HG03045 (cell line): ENCODE measurements around the gene DCHS2.
A peak's percentile ranks its signal among the peaks of the same experiment; 100 is the strongest.

Experiments
- ATAC-seq: cut with Tn5 transposase; IDR thresholded peaks from one replicate; pipeline ENCODE4 v1.9.1; 2021; ENCODE audit warnings: mild to moderate bottlenecking, moderate library complexity; ENCODE audit not compliant: unreplicated experiment

DCHS2 gene

GRCh38 chr4:154489558-154490233 is 1.9 kb downstream of the DCHS2 start:
- ATAC-seq, result no peak

GRCh38 chr4:154487145-154487544 is 4.5 kb downstream of the DCHS2 start:
- ATAC-seq, result no peak

GRCh38 chr4:154485127-154485773 is 6.3 kb downstream of the DCHS2 start:
- ATAC-seq, result peak; percentile 92

GRCh38 chr4:154478547-154478946 is 13.1 kb downstream of the DCHS2 start:
- ATAC-seq, result peak; percentile 26

- ATAC-seq, result peak; percentile 73
Measured at GRCh38 chr4:154478128-154478527, 13.5 kb downstream of the DCHS2 start.

- no peak for ATAC-seq
Measured at GRCh38 chr4:154476232-154476631, 15.4 kb downstream of the DCHS2 start.

- ATAC-seq, result no peak
Measured at GRCh38 chr4:154475820-154476219, 15.8 kb downstream of the DCHS2 start.

GRCh38 chr4:154473497-154473896 is 18.1 kb downstream of the DCHS2 start:
- no peak for ATAC-seq

- ATAC-seq, result no peak
Measured at GRCh38 chr4:154472858-154473257, 18.7 kb downstream of the DCHS2 start.

GRCh38 chr4:154471526-154472331 is 19.9 kb downstream of the DCHS2 start:
- ATAC-seq, result peak; percentile 72

- peak; percentile 47 for ATAC-seq
Measured at GRCh38 chr4:154471032-154471431, 20.6 kb downstream of the DCHS2 start.

- no peak for ATAC-seq
Measured at GRCh38 chr4:154467886-154468285, 23.7 kb downstream of the DCHS2 start.

GRCh38 chr4:154466336-154466735 is 25.3 kb downstream of the DCHS2 start:
- ATAC-seq, result no peak

- no peak for ATAC-seq
Measured at GRCh38 chr4:154465085-154465484, 26.5 kb downstream of the DCHS2 start.

GRCh38 chr4:154464654-154465053 is 26.9 kb downstream of the DCHS2 start:
- no peak for ATAC-seq

GRCh38 chr4:154462081-154462810 is 29.4 kb downstream of the DCHS2 start:
- no peak for ATAC-seq

- ATAC-seq, result no peak
Measured at GRCh38 chr4:154457471-154457870, 34.1 kb downstream of the DCHS2 start.

- no peak for ATAC-seq
Measured at GRCh38 chr4:154456889-154457288, 34.7 kb downstream of the DCHS2 start.

GRCh38 chr4:154456240-154456639 is 35.4 kb downstream of the DCHS2 start:
- ATAC-seq, result no peak

GRCh38 chr4:154455111-154455510 is 36.5 kb downstream of the DCHS2 start:
- ATAC-seq, result no peak

- no peak for ATAC-seq
Measured at GRCh38 chr4:154454710-154455109, 36.9 kb downstream of the DCHS2 start.
